B cell (primary cell): ENCODE data around the gene ADAMTS12.

Experiments
- EZH2 ChIP-seq: IDR thresholded peaks from 2 replicates; pipeline ENCODE4 v1.6.1; 2012; ENCODE audit warnings: borderline replicate concordance, low read depth, mild to moderate bottlenecking, moderate library complexity, low read length; ENCODE audit not compliant: insufficient read depth, poor library complexity, severe bottlenecking
- TF ChIP-seq, protein P1 (sequence below): fragments of 200-600 bp; IDR thresholded peaks from one replicate; pipeline ENCODE4 v1.8.0; 2022; ENCODE audit warnings: antibody characterized with exemption, mild to moderate bottlenecking

GRCh38 chr5:33594006-33594405 is 297.8 kb downstream of the ADAMTS12 start:
- TF ChIP-seq, protein P1, sequence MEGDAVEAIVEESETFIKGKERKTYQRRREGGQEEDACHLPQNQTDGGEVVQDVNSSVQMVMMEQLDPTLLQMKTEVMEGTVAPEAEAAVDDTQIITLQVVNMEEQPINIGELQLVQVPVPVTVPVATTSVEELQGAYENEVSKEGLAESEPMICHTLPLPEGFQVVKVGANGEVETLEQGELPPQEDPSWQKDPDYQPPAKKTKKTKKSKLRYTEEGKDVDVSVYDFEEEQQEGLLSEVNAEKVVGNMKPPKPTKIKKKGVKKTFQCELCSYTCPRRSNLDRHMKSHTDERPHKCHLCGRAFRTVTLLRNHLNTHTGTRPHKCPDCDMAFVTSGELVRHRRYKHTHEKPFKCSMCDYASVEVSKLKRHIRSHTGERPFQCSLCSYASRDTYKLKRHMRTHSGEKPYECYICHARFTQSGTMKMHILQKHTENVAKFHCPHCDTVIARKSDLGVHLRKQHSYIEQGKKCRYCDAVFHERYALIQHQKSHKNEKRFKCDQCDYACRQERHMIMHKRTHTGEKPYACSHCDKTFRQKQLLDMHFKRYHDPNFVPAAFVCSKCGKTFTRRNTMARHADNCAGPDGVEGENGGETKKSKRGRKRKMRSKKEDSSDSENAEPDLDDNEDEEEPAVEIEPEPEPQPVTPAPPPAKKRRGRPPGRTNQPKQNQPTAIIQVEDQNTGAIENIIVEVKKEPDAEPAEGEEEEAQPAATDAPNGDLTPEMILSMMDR: no peak
- TF ChIP-seq EZH2: no peak
